ENCODE measurements around the gene ATOX1.

- TF ChIP-seq ZNF274 (IDR thresholded peaks at IDR 0.05; ENCODE audit: low read depth, low read length) (no peak), YY1 (IDR thresholded peaks at IDR 0.05; ENCODE audit: insufficient read depth, insufficient read length) (no peak), SUZ12 (IDR thresholded peaks at IDR 0.05; ENCODE audit: extremely low read depth, insufficient read depth, insufficient read length) (no peak)
Measured at GRCh38 chr5:151721812-151722391, 36.5 kb downstream of the ATOX1 start.
